GM21390 (cell line): Measurements from ENCODE around the gene PCDHGB4.
"Not testable (repeated sequence)": the region's sequence is repeated elsewhere in the genome, so short reads cannot be mapped to it uniquely, and the experiment has no call there.

Experiments used
- ATAC-seq: cut with Tn5 transposase; IDR thresholded peaks from one replicate; pipeline ENCODE4 v1.9.1; 2021; ENCODE audit not compliant: unreplicated experiment

PCDHGB4 gene

GRCh38 chr5:141397756-141398551 lies 10.5 kb downstream of the PCDHGB4 start, which contains the start of gene PCDHGB5:
TSS of gene PCDHGB5 (plus strand) at chr5:141397947. CDS start at chr5:141398128, 181 bp downstream.
- not testable (repeated sequence) for ATAC-seq

GRCh38 chr5:141398608-141399007 lies 11.1 kb downstream of the PCDHGB4 start:
- ATAC-seq, result no peak

GRCh38 chr5:141399555-141400258 lies 12.2 kb downstream of the PCDHGB4 start:
- no peak for ATAC-seq

- peak; percentile 55 for ATAC-seq
Measured at GRCh38 chr5:141402553-141403243, 15.2 kb downstream of the PCDHGB4 start, which contains the start of gene PCDHGA9. TSS of gene PCDHGA9 (plus strand) at chr5:141402778. CDS start at chr5:141402953, 175 bp downstream.

- ATAC-seq, result no peak
Measured at GRCh38 chr5:141403387-141403786, 15.9 kb downstream of the PCDHGB4 start.

- ATAC-seq, result peak; percentile 64
Measured at GRCh38 chr5:141407790-141408505, 20.4 kb downstream of the PCDHGB4 start, which contains the start of gene PCDHGB6. TSS of gene PCDHGB6 (plus strand) at chr5:141408021. CDS start at chr5:141408203, 182 bp downstream.

- no peak for ATAC-seq
Measured at GRCh38 chr5:141409598-141410306, 22.3 kb downstream of the PCDHGB4 start.

GRCh38 chr5:141411575-141411974 lies 24.1 kb downstream of the PCDHGB4 start:
- ATAC-seq, result no peak

- ATAC-seq, result peak; percentile 57
Measured at GRCh38 chr5:141412854-141413539, 25.5 kb downstream of the PCDHGB4 start, which contains the start of gene PCDHGA10. TSS of gene PCDHGA10 (plus strand) at chr5:141412987. CDS start at chr5:141413176, 189 bp downstream.

- ATAC-seq, result no peak
Measured at GRCh38 chr5:141413540-141414069, 26.1 kb downstream of the PCDHGB4 start.

GRCh38 chr5:141414548-141415274 lies 27.2 kb downstream of the PCDHGB4 start:
- not testable (repeated sequence) for ATAC-seq

- not testable (repeated sequence) for ATAC-seq
Measured at GRCh38 chr5:141415275-141415618, 27.7 kb downstream of the PCDHGB4 start.

- peak; percentile 86 for ATAC-seq
Measured at GRCh38 chr5:141417494-141418172, 30.1 kb downstream of the PCDHGB4 start, which contains the start of gene PCDHGB7. TSS of gene PCDHGB7 (plus strand) at chr5:141417677. CDS start at chr5:141417860, 183 bp downstream.

GRCh38 chr5:141419074-141419880 lies 31.8 kb downstream of the PCDHGB4 start:
- no peak for ATAC-seq

- no peak for ATAC-seq
Measured at GRCh38 chr5:141420855-141421488, 33.5 kb downstream of the PCDHGB4 start, which contains the start of gene PCDHGA11. TSS of gene PCDHGA11 (plus strand) at chr5:141421051. CDS start at chr5:141421228, 177 bp downstream.

GRCh38 chr5:141421489-141421855 lies 34.0 kb downstream of the PCDHGB4 start:
- no peak for ATAC-seq
